Esophagus squamous epithelium (tissue), 4 donors: ENCODE measurements around the gene ENOX1.

ENCODE experiments used
- CTCF ChIP-seq, 6 experiments: fragments of 450-650 bp in 4 of 6; fragments of 200-600 bp in 2 of 6; sonication (generic) in 2 of 6; IDR thresholded peaks; one replicate each; pipeline ENCODE4 v1.5.1; 2016 to 2019; ENCODE audit warnings: antibody characterized with exemption in 6 of 6, mild to moderate bottlenecking in 4 of 6, moderate library complexity in 4 of 6
- POLR2A ChIP-seq, 4 donors: fragments of 450-650 bp; IDR thresholded peaks; one replicate each; pipeline ENCODE4 v1.6.1; 2017; ENCODE audit warnings: antibody characterized with exemption in 4 of 4, mild to moderate bottlenecking in 4 of 4, moderate library complexity in 3 of 4

GRCh38 chr13:43232873-43233265, 553.9 kb downstream of the ENOX1 start:
- TF ChIP-seq POLR2A (IDR thresholded peaks at IDR 0.05) (no peak), CTCF (IDR thresholded peaks at IDR 0.05) (no peak)
